Ovary (tissue), 3 donors: Measurements from ENCODE around the gene EFCAB6.

Source experiments
- CTCF ChIP-seq, 3 donors: fragments of 450-650 bp in 2 of 3; fragments of 200-600 bp in 1 of 3; IDR thresholded peaks; one replicate each; pipeline versions ENCODE4 v1.5.1 to v1.8.0; 2016 to 2022; ENCODE audit warnings: antibody characterized with exemption in 3 of 3, mild to moderate bottlenecking in 1 of 3
- EP300 ChIP-seq: sonication (generic); formaldehyde crosslinking; IDR thresholded peaks from one replicate; pipeline ENCODE4 v1.6.1; 2017; ENCODE audit warnings: antibody characterized with exemption
- POLR2A ChIP-seq: fragments of 450-650 bp; IDR thresholded peaks from one replicate; pipeline ENCODE4 v1.6.1; 2017; ENCODE audit warnings: antibody characterized with exemption, mild to moderate bottlenecking, moderate library complexity
- donor health status: DM: no; HTN: no; CAD: no.

DNA sequence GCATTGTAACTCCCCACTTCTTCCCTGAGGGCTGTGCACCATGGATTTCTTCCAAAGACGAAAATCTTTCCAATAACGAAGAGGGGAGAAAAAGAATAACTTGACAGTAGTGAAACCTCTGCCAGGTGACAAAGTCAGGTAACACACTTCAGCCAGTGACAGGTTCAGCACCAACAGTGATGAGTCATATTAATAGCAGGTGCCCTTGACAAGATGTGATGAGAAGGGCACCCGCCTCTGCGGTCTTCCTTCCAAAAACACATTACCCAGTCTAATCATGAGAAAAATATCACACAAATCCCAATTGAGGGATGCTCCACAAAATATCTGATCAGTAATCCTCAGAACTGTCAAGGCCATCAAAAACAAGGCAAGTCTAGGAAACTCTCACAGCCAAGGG is 157.8 kb downstream of the EFCAB6 start:
- TF ChIP-seq CTCF (IDR thresholded peaks at IDR 0.05) (no peak), POLR2A (no peak), EP300 (no peak)
